Retinal pigment epithelial cell (primary cell): ENCODE results near the gene DTYMK.

ENCODE experiments used
- DNase-seq: peaks from one replicate; pipeline ENCODE4 v3.0.0-alpha.2; 2010; ENCODE audit warnings: low read depth
- H3K4me3 ChIP-seq: 2 replicates; pipeline ENCODE4 v1.5.1; 2011; ENCODE audit warnings: mild to moderate bottlenecking, low read length, control low read depth, moderate library complexity
- TF ChIP-seq, protein P1 (sequence below): conservative IDR thresholded peaks from 2 replicates; pipeline ENCODE4 v1.5.1; 2011; ENCODE audit warnings: low read depth, low read length, control low read depth, inconsistent platforms

Gene DTYMK

DNA sequence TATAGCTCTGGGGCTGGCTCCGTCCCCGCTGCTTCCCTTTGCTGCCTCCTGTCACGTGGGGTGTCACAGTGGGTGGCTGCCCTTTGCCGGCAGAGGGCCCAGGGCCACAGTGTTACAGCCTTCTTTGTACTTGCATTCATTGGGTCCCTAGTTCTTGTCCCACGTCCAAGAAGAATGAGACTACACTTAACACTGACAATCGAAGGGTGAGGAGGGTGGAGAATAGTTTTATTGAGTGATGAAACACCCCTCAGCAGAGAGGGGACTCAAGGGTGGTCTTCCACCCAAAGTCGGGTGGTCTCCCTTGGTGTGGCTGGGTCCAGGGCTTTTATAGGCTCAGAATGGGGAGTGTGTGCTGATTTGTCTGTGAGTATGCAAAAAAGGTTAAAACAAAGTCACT lies 47.2 kb downstream of the DTYMK start:
- no peak overlapping the region for H3K4me3 ChIP-seq
- TF ChIP-seq, protein P1, sequence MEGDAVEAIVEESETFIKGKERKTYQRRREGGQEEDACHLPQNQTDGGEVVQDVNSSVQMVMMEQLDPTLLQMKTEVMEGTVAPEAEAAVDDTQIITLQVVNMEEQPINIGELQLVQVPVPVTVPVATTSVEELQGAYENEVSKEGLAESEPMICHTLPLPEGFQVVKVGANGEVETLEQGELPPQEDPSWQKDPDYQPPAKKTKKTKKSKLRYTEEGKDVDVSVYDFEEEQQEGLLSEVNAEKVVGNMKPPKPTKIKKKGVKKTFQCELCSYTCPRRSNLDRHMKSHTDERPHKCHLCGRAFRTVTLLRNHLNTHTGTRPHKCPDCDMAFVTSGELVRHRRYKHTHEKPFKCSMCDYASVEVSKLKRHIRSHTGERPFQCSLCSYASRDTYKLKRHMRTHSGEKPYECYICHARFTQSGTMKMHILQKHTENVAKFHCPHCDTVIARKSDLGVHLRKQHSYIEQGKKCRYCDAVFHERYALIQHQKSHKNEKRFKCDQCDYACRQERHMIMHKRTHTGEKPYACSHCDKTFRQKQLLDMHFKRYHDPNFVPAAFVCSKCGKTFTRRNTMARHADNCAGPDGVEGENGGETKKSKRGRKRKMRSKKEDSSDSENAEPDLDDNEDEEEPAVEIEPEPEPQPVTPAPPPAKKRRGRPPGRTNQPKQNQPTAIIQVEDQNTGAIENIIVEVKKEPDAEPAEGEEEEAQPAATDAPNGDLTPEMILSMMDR = no peak
- DNase-seq = no peak

- DNase-seq = no peak
- TF ChIP-seq, protein P1 = no peak
- H3K4me3 ChIP-seq = no peak overlapping the region
Observed at GRCh38 chr2:241638940-241639339, 47.7 kb downstream of the DTYMK start.

DNA sequence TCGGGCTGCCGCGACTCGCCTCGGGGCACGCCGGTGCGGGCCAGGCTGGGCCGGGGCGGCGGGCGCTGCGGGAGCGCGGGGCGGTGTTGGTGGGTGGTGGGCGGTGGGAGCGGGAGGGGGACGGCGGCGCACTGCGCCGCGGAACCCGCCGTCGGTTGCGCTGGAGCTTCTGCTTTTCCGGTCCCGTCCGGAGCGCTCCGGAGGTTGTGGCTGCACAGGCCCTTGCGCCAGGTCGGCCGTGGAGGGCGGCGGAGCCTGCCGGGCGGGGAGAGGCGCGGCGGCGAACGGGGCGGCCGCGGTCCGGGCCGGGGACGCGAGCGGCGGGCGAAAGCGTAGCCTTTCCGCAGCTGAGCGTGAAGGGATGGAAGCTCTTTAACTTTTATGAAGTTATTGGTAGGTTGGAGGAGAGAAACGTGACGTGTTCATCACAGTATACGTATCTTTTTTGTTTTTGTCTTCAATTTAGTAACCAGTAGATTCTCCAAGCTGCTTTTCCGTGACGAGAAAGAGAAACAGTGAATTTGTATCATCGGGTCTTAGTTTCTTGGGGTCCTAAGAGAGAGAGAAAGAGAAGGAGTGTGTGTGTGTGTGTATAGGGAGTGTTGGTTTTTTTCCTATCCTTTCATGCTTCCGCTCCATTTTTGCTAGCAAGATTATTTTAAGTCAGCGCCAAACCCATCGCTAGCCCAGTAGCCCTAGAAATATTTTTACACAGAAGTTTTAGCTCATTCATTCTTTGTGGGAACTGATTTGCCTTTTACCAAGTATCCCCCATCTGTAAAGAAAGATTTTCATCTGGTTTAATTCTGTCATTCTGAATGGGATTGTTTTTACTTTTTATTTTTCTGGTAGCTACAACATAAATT lies 48.6 kb downstream of the DTYMK start:
- peak overlapping the region; percentile 84 for H3K4me3 ChIP-seq
- no peak for DNase-seq
- TF ChIP-seq, protein P1 = no peak

DNA sequence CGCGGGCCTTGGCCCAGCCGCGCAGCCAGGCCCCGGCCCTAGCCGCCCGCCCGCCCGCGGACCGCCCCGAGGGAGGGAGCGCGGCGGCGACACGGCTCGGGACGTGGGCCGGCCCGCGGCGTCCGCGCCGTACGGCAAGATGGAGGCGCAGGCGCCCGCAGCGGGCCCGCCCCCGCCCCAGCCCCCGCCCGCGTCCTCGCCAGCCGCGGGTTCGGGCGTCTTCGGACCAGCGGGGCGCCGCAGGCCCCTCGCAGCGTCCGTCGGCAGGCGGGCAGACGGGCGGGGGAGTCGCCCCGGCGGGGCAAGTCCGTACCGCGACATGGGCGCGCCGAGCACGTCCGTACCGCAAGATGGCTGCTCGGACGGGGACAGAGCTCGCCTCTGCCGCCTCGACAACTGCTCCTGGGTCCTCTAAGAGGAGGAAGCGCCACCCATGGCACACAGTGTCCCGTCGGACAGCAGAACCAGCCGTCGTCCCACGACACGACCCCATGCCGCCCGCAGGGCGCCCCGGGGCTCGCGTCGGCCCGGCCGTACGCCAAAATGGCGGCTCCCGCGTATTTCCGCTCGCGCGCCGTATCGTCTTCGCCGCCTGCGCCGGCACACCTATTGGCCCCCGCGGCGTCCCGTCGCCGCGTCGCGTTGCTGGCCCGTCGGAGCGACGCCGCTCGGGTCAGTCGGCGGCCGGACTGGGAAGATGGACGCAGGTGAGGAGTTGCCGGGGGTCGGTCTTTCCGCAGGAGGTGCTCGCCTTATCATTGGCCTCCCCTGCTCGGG lies 49.4 kb downstream of the DTYMK start, which contains the start of the genes ATG4B and THAP4:
TSS of gene ATG4B (plus strand) at position 676 of the 777 bp plus-strand sequence. CDS start at position 698, 22 bp downstream.
TSS of gene THAP4 (minus strand) at position 141 of the 777 bp plus-strand sequence. CDS start 141 bp downstream, outside the sequence.
- DNase-seq = peak; percentile 57
- TF ChIP-seq, protein P1 = no peak
- peak within 1 kb of the TSS; percentile 84 for H3K4me3 ChIP-seq

DNA sequence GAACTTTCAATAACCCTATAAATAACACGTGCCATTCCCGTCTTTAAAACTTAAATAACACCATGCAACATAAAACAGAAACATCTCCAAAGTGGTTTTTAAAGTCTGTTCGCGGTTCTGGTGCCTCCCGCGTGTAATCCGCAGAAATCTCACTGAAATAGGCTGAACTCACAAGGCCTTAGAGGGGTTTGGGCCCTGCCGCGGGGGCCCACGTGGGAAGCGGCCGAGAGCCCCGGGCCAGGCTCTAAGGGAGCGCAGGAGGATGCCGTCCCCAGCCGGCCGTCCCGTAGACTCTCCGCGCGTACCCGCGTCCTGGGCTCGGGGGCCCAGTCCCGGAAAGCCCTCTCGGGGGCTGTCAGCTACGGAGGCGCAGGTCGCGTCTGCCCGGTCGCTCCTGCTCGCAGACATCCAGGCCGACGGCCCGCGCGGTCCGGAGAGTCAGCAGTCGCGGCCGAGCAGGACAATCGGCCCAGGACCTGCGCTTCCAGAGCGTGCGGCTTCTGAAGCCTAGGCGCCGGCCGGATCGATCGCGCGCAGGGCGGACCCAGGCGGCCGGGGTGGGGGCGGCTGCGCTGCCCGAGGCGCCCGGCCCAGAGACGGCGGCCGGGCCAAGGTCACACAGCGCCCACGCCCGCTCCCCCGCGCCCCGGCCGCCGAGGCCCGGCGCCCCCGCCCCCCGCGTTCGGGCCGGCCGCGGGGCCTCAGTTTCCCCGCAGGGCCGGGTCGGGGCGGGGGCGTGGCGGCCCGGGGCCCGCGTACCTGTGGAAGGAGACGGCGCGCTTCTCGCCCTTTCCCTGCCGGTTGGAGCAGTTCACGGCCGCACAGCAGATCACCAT lies 50.2 kb downstream of the DTYMK start:
- TF ChIP-seq, protein P1 = no peak
- H3K4me3 ChIP-seq = peak overlapping the region; percentile 84
- no peak for DNase-seq

GRCh38 chr2:241635756-241636155 lies 50.9 kb downstream of the DTYMK start:
- DNase-seq = no peak
- TF ChIP-seq, protein P1 = no peak
- H3K4me3 ChIP-seq = peak overlapping the region; percentile 84
